OCI-LY3 (cell line): ENCODE results near the gene PTX4.
"Not testable (repeated sequence)": the region's sequence is repeated elsewhere in the genome, so short reads cannot be mapped to it uniquely, and the experiment has no call there.

Experiments
- H2AFZ ChIP-seq: fragments of 200-600, 300-600 bp; shearing (Covaris generic); 2 replicates; pipeline ENCODE4 v1.6.0; 2014; ENCODE audit warnings: antibody characterized with exemption, low read depth, low read length
- H3K27ac ChIP-seq: fragments of 200-600, 300-600 bp; sonication (generic); 2 replicates; pipeline ENCODE4 v1.5.1; 2014; ENCODE audit warnings: mild to moderate bottlenecking, low read length, moderate library complexity, mixed read lengths
- H3K27me3 ChIP-seq: fragments of 200-600, 300-600 bp; sonication (generic); 2 replicates; pipeline ENCODE4 v1.6.1; 2014; ENCODE audit warnings: low read depth, low read length, mixed read lengths
- H3K36me3 ChIP-seq: fragments of 200-600, 300-600 bp; sonication (generic); replicated peaks from 2 replicates; pipeline ENCODE3; 2014; ENCODE audit warnings: low read depth, low read length, mixed read lengths
- H3K4me1 ChIP-seq: fragments of 300-600, 200-600 bp; sonication (generic); 2 replicates; pipeline ENCODE4 v1.6.1; 2014; ENCODE audit warnings: low read length, mixed read lengths
- H3K4me2 ChIP-seq: fragments of 200-600, 300-600 bp; sonication (generic); 2 replicates; pipeline ENCODE4 v1.6.1; 2014; ENCODE audit warnings: low read length, mixed read lengths
- H3K4me3 ChIP-seq: fragments of 300-600, 200-600 bp; sonication (generic); 2 replicates; pipeline ENCODE4 v1.5.1; 2014; ENCODE audit warnings: antibody characterized with exemption, mild to moderate bottlenecking, low read length, moderate library complexity
- H3K79me2 ChIP-seq: fragments of 300-600, 200-600 bp; shearing (Covaris generic); 2 replicates; pipeline ENCODE4 v1.6.1; 2014; ENCODE audit warnings: mild to moderate bottlenecking, low read length, mixed read lengths
- H3K9ac ChIP-seq: fragments of 300-600, 200-600 bp; shearing (Covaris generic); 2 replicates; pipeline ENCODE4 v1.6.0; 2014; ENCODE audit warnings: mild to moderate bottlenecking, low read length, moderate library complexity
- H3K9me3 ChIP-seq: fragments of 200-600, 300-600 bp; shearing (Covaris generic); 2 replicates; pipeline ENCODE4 v1.6.1; 2014; ENCODE audit warnings: low read length, mixed read lengths; ENCODE audit not compliant: insufficient read depth
- H4K20me1 ChIP-seq: fragments of 200-600, 300-600 bp; sonication (generic); 2 replicates; pipeline ENCODE4 v1.6.1; 2016; ENCODE audit warnings: low read length, mixed read lengths; ENCODE audit not compliant: insufficient read depth
- EZH2phosphoT487 ChIP-seq: fragments of 200-600 bp; shearing (Covaris generic); IDR thresholded peaks from 2 replicates; pipeline ENCODE4 v1.6.1; 2018; ENCODE audit warnings: antibody characterized with exemption, mixed run types, low read depth
- TF ChIP-seq, protein P1 (sequence below): fragments of 200-600, 300-600 bp; sonication (generic); IDR thresholded peaks from 2 replicates; pipeline ENCODE4 v1.5.1; 2014; ENCODE audit warnings: antibody characterized with exemption, low read length, low read depth

Gene PTX4

DNA sequence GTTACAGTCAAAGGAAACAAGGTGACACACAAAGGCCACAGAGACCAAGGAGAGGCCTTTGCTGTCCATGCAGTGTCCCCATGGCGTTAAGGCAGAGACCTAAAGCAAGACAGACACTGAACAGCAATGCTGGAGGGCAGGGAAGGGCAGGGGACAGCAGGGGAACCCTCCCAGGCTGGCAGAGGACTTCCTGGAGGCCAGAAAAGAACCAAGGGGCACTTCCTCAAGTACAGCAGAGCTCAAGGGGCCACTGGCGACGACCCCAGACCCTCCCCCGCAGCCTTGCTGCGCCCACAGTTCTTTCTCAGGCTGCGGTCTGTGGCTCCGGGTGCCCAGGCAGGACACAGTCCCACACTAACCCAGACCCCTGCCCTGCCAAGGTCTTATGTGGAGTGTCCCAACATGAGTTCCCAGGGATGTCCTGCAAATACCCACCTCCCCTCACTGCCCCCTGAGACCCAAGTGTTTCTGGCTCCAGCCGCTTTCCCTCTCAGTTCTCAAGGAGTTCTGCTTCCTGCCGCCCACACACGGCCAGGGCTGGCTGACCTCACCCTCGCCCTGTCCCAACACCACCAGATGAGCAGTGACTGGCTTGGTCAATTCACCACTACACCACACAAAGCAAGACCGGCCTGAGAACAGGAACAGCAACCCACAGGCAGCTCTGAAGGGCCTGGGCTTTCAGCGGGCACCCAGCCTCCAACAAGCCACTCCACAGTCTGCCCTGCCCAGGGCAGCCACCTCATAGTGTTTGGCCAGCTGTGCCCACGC is 18.1 kb downstream of the PTX4 start:
- Histone ChIP-seq H3K27me3 (no peaks in the 10 kb centered on the region), H3K79me2 (peaks cover 57% of the 10 kb centered on the region), H3K4me1 (peaks cover 6% of the 10 kb centered on the region), H2AFZ (no peak overlapping the region), H3K27ac (no peak overlapping the region), H4K20me1 (no peaks in the 10 kb centered on the region), H3K9me3 (no peaks in the 10 kb centered on the region), H3K9ac (no peak overlapping the region), H3K4me3 (no peak overlapping the region), H3K36me3 (no peaks in the 10 kb centered on the region), H3K4me2 (no peak overlapping the region)
- no peak for TF ChIP-seq EZH2phosphoT487
- TF ChIP-seq, protein P1, sequence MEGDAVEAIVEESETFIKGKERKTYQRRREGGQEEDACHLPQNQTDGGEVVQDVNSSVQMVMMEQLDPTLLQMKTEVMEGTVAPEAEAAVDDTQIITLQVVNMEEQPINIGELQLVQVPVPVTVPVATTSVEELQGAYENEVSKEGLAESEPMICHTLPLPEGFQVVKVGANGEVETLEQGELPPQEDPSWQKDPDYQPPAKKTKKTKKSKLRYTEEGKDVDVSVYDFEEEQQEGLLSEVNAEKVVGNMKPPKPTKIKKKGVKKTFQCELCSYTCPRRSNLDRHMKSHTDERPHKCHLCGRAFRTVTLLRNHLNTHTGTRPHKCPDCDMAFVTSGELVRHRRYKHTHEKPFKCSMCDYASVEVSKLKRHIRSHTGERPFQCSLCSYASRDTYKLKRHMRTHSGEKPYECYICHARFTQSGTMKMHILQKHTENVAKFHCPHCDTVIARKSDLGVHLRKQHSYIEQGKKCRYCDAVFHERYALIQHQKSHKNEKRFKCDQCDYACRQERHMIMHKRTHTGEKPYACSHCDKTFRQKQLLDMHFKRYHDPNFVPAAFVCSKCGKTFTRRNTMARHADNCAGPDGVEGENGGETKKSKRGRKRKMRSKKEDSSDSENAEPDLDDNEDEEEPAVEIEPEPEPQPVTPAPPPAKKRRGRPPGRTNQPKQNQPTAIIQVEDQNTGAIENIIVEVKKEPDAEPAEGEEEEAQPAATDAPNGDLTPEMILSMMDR = no peak

DNA sequence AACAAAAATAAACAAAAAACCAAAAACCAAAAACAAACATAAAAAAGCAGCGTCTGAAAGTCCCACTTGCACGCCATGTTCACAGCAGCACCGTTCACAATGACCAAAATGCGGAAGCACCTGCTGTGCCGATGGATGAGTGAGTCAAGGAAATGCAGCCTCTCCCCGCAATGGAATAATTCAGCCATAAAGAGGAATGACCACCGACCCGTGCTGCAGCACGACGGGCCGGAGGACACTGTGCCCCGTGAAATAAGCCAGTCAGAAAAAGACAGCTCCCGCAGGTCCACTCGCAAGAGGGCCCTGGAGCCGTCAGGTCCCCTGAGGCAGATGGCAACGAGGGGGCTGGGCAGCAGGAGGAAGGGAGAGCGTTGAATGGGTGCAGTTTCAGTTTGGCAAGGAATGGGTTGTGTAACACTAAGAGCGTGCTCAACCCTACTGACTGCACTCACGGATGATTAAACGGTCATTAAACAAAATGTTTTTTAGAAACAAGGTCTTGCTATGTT is 19.0 kb downstream of the PTX4 start:
- no peak overlapping the region for H2AFZ ChIP-seq
- no peaks in the 10 kb centered on the region for H3K27me3 ChIP-seq
- TF ChIP-seq, protein P1 = no peak
- TF ChIP-seq EZH2phosphoT487 = no peak
- H3K4me1 ChIP-seq = peaks cover 4% of the 10 kb centered on the region
- H3K27ac ChIP-seq = no peak overlapping the region
- H3K4me3 ChIP-seq = no peak overlapping the region
- H3K36me3 ChIP-seq = no peaks in the 10 kb centered on the region
- H3K79me2 ChIP-seq = peaks cover 49% of the 10 kb centered on the region
- H3K4me2 ChIP-seq = no peak overlapping the region
- H3K9ac ChIP-seq = no peak overlapping the region
- no peaks in the 10 kb centered on the region for H3K9me3 ChIP-seq
- H4K20me1 ChIP-seq = no peaks in the 10 kb centered on the region

GRCh38 chr16:1469141-1469540 is 19.6 kb downstream of the PTX4 start:
- not testable (repeated sequence) for H3K27ac ChIP-seq, H3K9me3 ChIP-seq, H3K9ac ChIP-seq, H3K4me2 ChIP-seq, H3K4me1 ChIP-seq, H3K27me3 ChIP-seq, H3K4me3 ChIP-seq, H2AFZ ChIP-seq, H3K36me3 ChIP-seq, H4K20me1 ChIP-seq
- H3K79me2 ChIP-seq = peaks cover 43% of the 10 kb centered on the region

DNA sequence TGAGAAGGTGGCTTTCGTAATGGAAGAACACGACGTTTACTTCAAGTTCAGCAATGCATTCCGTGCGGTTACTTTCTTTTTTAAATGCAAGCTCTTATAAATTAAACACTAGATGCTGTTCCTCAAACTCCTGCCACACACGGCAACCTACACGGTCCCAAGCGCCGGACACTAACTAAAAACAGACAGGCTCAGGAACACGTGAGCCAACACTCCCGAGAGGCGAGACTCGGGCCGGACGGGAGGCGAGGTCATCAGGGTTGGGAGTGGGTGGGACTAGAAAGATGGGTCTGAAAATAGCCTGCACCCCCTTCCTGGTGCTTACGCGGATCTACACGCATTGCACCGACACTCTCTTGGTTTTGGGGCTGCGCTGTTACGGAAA is 20.3 kb downstream of the PTX4 start:
- H2AFZ ChIP-seq = no peak overlapping the region
- H3K9me3 ChIP-seq = no peaks in the 10 kb centered on the region
- H3K27ac ChIP-seq = no peak overlapping the region
- TF ChIP-seq, protein P1 = no peak
- TF ChIP-seq EZH2phosphoT487 = no peak
- H3K4me1 ChIP-seq = no peaks in the 10 kb centered on the region
- H4K20me1 ChIP-seq = no peaks in the 10 kb centered on the region
- H3K79me2 ChIP-seq = peaks cover 36% of the 10 kb centered on the region
- no peak overlapping the region for H3K4me3 ChIP-seq
- H3K9ac ChIP-seq = no peak overlapping the region
- no peaks in the 10 kb centered on the region for H3K36me3 ChIP-seq
- H3K27me3 ChIP-seq = no peaks in the 10 kb centered on the region
- no peak overlapping the region for H3K4me2 ChIP-seq
